Duodenal mucosa (tissue), 2 donors: ENCODE data around the gene P4HTM.

Experiments
- H3K27ac ChIP-seq: one replicate; pipeline ENCODE4 v1.7.0; 2013; ENCODE audit warnings: low read depth, low read length
- H3K27me3 ChIP-seq, 2 donors: one replicate each; pipeline ENCODE4 v1.7.0; 2013; ENCODE audit warnings: low read length in 2 of 2, control low read depth in 1 of 2; ENCODE audit not compliant: insufficient read depth in 2 of 2, control insufficient read depth in 1 of 2
- H3K36me3 ChIP-seq, 2 donors: one replicate each; pipeline ENCODE4 v1.7.0; 2013; ENCODE audit warnings: low read length in 2 of 2, control low read depth in 1 of 2; ENCODE audit not compliant: insufficient read depth in 2 of 2, control insufficient read depth in 1 of 2
- H3K4me1 ChIP-seq, 2 donors: one replicate each; pipeline ENCODE4 v1.7.0; 2013; ENCODE audit warnings: low read length in 2 of 2, control low read depth in 1 of 2; ENCODE audit not compliant: insufficient read depth in 2 of 2, control insufficient read depth in 1 of 2
- H3K4me3 ChIP-seq, 2 donors: one replicate each; pipeline ENCODE4 v1.7.0; 2013; ENCODE audit warnings: low read length in 2 of 2, low read depth in 1 of 2
- H3K9ac ChIP-seq, 2 donors: one replicate each; pipeline ENCODE4 v1.7.0; 2013; ENCODE audit warnings: low read length in 2 of 2, low read depth in 1 of 2
- H3K9me3 ChIP-seq, 2 donors: one replicate each; pipeline ENCODE4 v1.7.0; 2013; ENCODE audit warnings: low read length in 2 of 2, control low read depth in 1 of 2; ENCODE audit not compliant: control insufficient read depth in 1 of 2

P4HTM gene, protein sequence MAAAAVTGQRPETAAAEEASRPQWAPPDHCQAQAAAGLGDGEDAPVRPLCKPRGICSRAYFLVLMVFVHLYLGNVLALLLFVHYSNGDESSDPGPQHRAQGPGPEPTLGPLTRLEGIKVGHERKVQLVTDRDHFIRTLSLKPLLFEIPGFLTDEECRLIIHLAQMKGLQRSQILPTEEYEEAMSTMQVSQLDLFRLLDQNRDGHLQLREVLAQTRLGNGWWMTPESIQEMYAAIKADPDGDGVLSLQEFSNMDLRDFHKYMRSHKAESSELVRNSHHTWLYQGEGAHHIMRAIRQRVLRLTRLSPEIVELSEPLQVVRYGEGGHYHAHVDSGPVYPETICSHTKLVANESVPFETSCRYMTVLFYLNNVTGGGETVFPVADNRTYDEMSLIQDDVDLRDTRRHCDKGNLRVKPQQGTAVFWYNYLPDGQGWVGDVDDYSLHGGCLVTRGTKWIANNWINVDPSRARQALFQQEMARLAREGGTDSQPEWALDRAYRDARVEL

DNA sequence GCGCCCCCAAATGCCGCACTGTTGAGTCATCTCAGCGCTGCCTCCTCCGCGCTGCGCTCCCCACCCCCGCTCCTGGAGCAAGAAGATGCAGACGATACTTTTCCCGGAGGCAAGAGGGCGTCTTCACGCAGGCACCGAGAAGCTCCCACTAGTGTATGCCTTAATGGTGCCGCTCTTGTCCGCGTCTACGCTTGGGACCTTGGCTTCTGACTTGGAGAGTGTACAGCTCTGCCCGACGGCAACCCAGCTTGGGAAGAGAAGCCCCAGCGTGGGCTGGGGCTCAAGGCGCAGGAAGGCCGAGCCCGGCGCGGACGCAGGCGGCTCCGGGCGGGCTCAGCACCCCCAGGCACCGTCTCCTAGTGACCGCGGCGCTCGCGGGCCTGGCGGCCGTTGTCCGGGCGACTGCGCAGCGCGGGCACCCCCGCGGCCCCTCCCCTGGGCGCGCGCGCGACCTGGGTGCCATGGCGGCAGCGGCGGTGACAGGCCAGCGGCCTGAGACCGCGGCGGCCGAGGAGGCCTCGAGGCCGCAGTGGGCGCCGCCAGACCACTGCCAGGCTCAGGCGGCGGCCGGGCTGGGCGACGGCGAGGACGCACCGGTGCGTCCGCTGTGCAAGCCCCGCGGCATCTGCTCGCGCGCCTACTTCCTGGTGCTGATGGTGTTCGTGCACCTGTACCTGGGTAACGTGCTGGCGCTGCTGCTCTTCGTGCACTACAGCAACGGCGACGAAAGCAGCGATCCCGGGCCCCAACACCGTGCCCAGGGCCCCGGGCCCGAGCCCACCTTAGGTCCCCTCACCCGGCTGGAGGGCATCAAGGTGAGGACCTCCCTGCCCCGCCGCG, at the start of gene P4HTM:
Gene P4HTM, plus strand, starts transcription at position 446 of the 840 bp plus-strand sequence. Its CDS starts 16 bp downstream, at position 462.
- Histone ChIP-seq H3K27ac (peak within 1 kb of the TSS; percentile 83), H3K27me3 (no peaks in the 10 kb centered on the region), H3K4me3 (peak within 1 kb of the TSS; percentile 90 to 91), H3K36me3 (peaks cover 0 to 18% of the 10 kb centered on the region in 2 donors), H3K4me1 (peaks cover 14 to 23% of the 10 kb centered on the region in 2 donors), H3K9ac (peak within 1 kb of the TSS; percentile 69 to 74), H3K9me3 (no peaks in the 10 kb centered on the region)

DNA sequence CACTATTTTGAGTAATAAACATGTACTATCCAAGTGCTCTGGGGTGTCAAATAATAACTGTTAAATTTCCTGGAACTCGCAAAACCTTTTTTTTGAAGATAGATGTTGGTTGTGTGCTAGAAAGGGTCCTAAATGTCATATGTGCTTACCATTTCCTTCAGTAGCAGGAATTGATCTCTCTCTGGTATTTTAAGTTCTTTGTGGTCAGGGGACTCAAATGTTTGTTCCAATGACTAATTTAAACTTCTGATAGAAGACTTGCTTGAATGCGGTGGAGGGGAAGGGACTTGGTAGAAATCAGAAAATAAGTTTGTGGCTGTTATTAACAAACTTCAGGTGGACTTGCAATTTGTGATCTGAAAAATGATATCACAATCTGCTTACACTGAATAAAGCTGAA, 44.6 kb upstream of the P4HTM start:
- Histone ChIP-seq H3K9ac (no peak overlapping the region), H3K4me1 (no peaks in the 10 kb centered on the region), H3K27me3 (no peaks in the 10 kb centered on the region), H3K4me3 (no peak overlapping the region), H3K9me3 (no peaks in the 10 kb centered on the region), H3K36me3 (peaks cover 0 to 13% of the 10 kb centered on the region in 2 donors), H3K27ac (no peak overlapping the region)

DNA sequence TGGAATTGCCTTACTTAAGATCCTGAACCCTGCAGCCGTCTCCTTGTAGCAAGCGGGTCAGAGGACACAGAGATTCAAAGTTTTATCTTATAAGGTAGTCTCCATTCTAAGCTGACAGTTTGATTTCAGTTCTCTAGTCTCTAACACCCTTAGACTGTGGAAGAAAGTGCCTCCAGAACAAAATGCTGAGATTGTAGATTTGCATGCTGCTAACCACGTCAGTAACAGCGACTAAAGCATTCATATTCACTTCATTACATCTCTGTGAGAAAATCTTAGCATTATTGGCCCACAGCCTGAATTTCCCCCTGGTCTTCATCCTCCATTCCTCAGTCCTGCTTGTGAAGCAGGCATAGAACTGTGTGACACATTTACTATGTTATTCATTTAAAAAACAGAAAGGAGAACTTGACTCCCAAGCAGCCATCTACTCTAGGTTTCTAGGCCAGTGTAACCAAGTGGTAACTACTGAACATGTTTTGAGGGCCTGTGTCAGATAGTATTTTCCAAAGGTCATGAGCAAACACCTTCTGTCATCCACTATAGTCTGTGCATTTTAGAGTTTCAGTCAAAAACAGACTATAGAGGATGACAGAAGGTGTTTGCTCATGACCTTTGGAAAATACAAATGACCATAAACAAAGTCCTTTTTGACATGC, 44.0 kb upstream of the P4HTM start:
- Histone ChIP-seq H3K27ac (no peak overlapping the region), H3K9me3 (no peaks in the 10 kb centered on the region), H3K36me3 (peaks cover 0 to 13% of the 10 kb centered on the region in 2 donors), H3K27me3 (no peaks in the 10 kb centered on the region), H3K9ac (no peak overlapping the region), H3K4me3 (no peak overlapping the region), H3K4me1 (no peaks in the 10 kb centered on the region)

DNA sequence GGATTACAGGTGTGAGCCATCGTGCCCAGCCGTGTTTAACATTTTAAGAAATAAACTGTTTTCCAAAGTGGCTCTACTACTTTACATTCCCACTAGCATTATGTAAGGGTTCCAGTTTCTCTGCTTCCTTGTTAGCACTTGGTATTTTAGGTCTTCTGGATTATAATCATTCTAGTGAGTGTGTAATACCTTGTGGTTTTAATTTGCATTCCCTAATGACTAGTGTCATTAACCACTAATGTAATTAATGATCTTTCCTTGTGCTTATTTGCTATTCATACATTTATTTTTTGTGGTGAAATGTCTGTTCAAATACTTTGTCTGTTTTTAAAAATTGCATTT, 40.7 kb upstream of the P4HTM start:
- Histone ChIP-seq H3K27me3 (no peaks in the 10 kb centered on the region), H3K27ac (no peak overlapping the region), H3K9me3 (no peaks in the 10 kb centered on the region), H3K4me3 (no peak overlapping the region), H3K9ac (no peak overlapping the region), H3K36me3 (peaks cover 0 to 18% of the 10 kb centered on the region in 2 donors), H3K4me1 (no peaks in the 10 kb centered on the region)

DNA sequence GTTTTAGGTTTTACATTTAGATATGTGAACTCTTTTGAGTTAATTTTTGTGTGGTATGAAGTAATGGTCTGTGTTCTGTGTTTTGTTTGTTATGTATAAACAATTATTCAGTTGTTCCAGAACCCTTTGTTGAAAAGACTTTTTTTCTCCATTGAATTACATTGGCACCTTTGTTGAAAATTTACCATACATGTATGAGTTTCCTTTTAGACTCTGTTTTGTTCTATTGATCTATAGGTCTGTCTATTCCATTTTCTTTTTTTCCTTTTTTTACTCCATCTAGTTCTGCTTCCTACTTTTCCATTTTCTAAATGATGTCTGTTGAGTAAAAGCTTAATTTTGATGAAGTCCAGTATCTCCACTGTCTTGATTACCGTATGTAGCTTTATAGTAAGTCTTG, 40.0 kb upstream of the P4HTM start:
- H3K4me1 ChIP-seq = no peaks in the 10 kb centered on the region
- peaks cover 0 to 14% of the 10 kb centered on the region in 2 donors for H3K36me3 ChIP-seq
- no peak overlapping the region for H3K4me3 ChIP-seq
- no peak overlapping the region for H3K27ac ChIP-seq
- H3K9me3 ChIP-seq = no peaks in the 10 kb centered on the region
- no peaks in the 10 kb centered on the region for H3K27me3 ChIP-seq
- H3K9ac ChIP-seq = no peak overlapping the region

DNA sequence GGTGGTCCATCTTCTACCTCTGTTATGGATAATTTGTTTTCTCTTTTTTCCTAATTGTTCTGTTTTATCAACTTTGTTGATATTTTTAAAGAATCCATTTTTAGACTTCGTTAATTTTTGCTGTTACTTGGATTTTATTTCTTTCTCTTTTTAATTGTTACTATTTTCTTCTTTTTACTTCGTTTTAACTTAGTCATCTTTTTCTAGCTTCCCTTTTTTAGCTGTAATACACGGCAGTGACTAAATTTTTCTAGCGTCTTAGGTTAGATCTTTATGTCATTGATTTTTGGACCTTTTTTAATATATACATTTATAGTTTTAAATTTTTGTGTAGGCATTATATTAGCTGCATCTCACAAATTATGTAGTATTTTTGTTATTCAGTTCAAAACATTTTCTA, 38.3 kb upstream of the P4HTM start:
- Histone ChIP-seq H3K27me3 (no peaks in the 10 kb centered on the region), H3K4me3 (no peak overlapping the region), H3K4me1 (no peaks in the 10 kb centered on the region), H3K9me3 (no peaks in the 10 kb centered on the region), H3K27ac (no peak overlapping the region), H3K36me3 (peaks cover under 1 to 7% of the 10 kb centered on the region in 2 donors), H3K9ac (no peak overlapping the region)

DNA sequence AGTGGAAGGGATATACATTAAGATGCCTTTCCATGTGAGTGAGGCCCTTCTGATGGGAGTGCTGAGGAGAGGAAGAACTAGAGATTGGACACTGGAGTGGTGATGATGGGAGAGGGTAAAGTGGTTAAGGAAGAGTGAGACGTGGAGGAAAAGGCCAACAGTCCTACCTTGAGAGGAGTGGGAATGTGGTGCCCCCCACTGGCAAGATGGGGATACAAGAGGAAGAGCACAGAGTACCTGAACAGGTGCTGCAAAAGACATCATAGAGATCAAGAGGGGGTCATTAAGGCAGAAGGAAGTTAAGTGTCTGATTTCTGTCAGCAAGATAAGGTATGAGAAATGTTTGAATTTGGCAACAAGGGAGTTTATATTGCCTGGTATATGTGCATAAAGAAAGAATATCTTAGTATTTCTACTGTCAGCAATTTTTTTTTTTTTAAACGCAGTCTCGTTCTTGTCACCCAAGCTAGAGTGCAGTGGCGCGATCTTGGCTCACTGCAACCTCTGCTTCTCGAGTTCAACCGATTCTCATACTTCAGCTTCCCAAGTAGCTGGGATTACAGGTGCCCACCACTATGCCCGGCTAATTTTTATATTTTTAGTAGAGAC, 37.4 kb upstream of the P4HTM start:
- H3K27me3 ChIP-seq = no peaks in the 10 kb centered on the region
- no peaks in the 10 kb centered on the region for H3K9me3 ChIP-seq
- H3K4me3 ChIP-seq = no peak overlapping the region
- peaks cover 9 to 11% of the 10 kb centered on the region in 2 donors for H3K36me3 ChIP-seq
- H3K9ac ChIP-seq = no peak overlapping the region
- no peak overlapping the region for H3K27ac ChIP-seq
- H3K4me1 ChIP-seq = no peaks in the 10 kb centered on the region

DNA sequence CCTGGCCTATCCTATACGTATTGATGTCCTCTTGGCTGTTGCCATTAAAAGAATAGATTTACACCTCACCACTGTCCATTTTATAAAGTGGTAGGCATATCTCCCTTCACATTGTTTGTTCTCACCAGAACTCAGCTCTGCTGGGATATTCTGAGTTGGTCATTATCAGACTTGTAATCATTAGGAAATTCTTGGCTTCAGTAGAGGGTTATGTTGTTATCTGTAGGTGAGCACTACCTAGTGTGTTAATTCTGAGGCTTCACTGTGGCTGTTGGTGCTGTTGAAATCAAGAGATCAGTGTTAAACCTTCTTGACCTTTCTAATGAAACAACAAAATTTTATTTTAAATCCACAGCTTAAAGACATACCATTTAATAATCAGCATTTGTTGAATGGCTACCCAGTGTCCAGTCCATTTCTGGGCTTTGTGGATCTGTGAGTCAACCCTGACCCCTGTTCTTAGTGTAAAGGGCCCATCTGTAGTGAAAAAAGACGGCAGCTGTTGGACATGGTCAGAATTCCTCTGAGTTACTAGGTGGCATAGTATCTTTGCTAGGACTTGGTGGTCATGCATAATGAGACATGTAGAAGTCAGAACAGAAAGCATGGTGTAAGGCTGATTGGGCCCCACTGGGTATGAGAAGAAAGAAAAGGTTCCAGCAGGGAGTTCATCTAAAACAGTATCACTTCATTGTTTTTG, 32.9 kb upstream of the P4HTM start:
- H3K27me3 ChIP-seq = no peaks in the 10 kb centered on the region
- no peak overlapping the region for H3K4me3 ChIP-seq
- no peak overlapping the region for H3K27ac ChIP-seq
- H3K9ac ChIP-seq = no peak overlapping the region
- peaks cover 9 to 22% of the 10 kb centered on the region in 2 donors for H3K36me3 ChIP-seq
- H3K9me3 ChIP-seq = no peaks in the 10 kb centered on the region
- no peaks in the 10 kb centered on the region for H3K4me1 ChIP-seq

DNA sequence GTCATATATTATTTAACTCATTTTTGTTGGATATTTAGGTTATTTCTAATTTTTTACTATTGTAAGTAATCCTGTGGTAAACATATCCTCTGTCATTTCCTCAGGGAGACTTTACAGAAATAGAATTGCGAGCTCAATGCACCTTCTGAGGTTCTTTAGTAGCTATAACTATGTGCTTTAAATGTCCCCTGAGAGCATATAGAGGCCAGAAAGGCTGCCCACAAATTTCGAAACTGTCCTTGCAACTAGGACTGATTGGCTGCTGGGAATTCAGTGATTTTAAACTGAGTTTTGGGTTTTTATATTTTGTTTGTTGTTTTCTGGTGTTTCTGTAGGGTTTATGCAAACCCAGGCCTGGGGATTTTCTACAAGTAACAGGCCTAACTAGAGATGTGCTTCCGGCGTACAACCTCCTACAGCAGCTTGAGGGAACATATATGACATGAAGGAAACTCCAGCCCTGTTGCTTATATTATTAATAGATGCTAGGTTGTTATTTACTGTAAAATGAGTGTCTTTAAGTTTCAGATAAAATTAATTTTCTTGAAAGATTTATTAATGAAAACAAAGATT, 29.1 kb upstream of the P4HTM start:
- peaks cover 14 to 28% of the 10 kb centered on the region in 2 donors for H3K36me3 ChIP-seq
- H3K4me3 ChIP-seq = no peak overlapping the region
- H3K27ac ChIP-seq = no peak overlapping the region
- H3K4me1 ChIP-seq = no peaks in the 10 kb centered on the region
- no peak overlapping the region for H3K9ac ChIP-seq
- H3K9me3 ChIP-seq = no peaks in the 10 kb centered on the region
- H3K27me3 ChIP-seq = no peaks in the 10 kb centered on the region
